Measurements from ENCODE around the gene PXYLP1.

Gene PXYLP1

GRCh38 chr3:141342386-141342785 lies 110.8 kb downstream of the PXYLP1 start:
- no peak for DNase-seq
- TF ChIP-seq CTCF (IDR thresholded peaks at IDR 0.05) = no peak
- Mint-ChIP-seq H3K27ac (no peak overlapping the region), H3K4me3 (no peak overlapping the region), H3K4me1 (peaks cover 11% of the 10 kb centered on the region), H3K27me3 (ENCODE audit: low read depth, poor library complexity) (peaks cover 7% of the 10 kb centered on the region), H3K9me3 (peaks cover 15% of the 10 kb centered on the region), H3K36me3 (ENCODE audit: low read depth) (no peaks in the 10 kb centered on the region)

- TF ChIP-seq CTCF (IDR thresholded peaks at IDR 0.05) = no peak
- Mint-ChIP-seq H3K27ac (no peak overlapping the region), H3K36me3 (ENCODE audit: low read depth) (no peaks in the 10 kb centered on the region), H3K4me3 (no peak overlapping the region), H3K4me1 (peaks cover 9% of the 10 kb centered on the region), H3K27me3 (ENCODE audit: low read depth, poor library complexity) (peaks cover 7% of the 10 kb centered on the region), H3K9me3 (peaks cover 15% of the 10 kb centered on the region)
- DNase-seq = no peak
These were observed 111.5 kb downstream of the PXYLP1 start for GRCh38 chr3:141343077-141343476.

- Mint-ChIP-seq H3K4me1 (peaks cover 9% of the 10 kb centered on the region), H3K9me3 (peaks cover 14% of the 10 kb centered on the region), H3K27me3 (ENCODE audit: low read depth, poor library complexity) (peaks cover 6% of the 10 kb centered on the region), H3K36me3 (ENCODE audit: low read depth) (no peaks in the 10 kb centered on the region), H3K4me3 (no peak overlapping the region), H3K27ac (no peak overlapping the region)
- no peak for TF ChIP-seq CTCF (IDR thresholded peaks at IDR 0.05)
- DNase-seq = no peak
These were observed 112.2 kb downstream of the PXYLP1 start for GRCh38 chr3:141343865-141344271.
